Small intestine (tissue), 7 donors: ENCODE data around the gene ZDHHC17. TPM values are rescaled to one million over a fixed set of nuclear protein-coding genes. Genes with fewer than 3 reads are reported as not detected.
A peak's percentile ranks its signal among the peaks of the same experiment; 100 is the strongest.

Experiments
- DNase-seq, 2 donors: peaks; one replicate each; pipeline versions ENCODE4 v3.0.0 to v3.0.0-alpha.2; 2013
- FAIRE-seq: peaks from 2 replicates; lab custom pipeline; 2012; peaks lifted over from hg19 to GRCh38; lab: Jason Lieb, UNC
- H3K27ac ChIP-seq, 3 donors: one replicate each; pipeline ENCODE4 v1.5.1; 2013; ENCODE audit warnings: low read length in 2 of 3, mild to moderate bottlenecking in 2 of 3, control low read depth in 1 of 3, inconsistent platforms in 1 of 3, low read depth in 1 of 3, moderate library complexity in 1 of 3
- H3K27me3 ChIP-seq, 3 donors: one replicate each; pipeline ENCODE4 v1.6.1; 2013; ENCODE audit warnings: low read length in 3 of 3, inconsistent platforms in 1 of 3; ENCODE audit not compliant: control insufficient read depth in 3 of 3, insufficient read depth in 3 of 3
- H3K36me3 ChIP-seq, 3 donors: one replicate each; pipeline ENCODE4 v1.6.1; 2013; ENCODE audit warnings: low read length in 3 of 3, inconsistent platforms in 1 of 3, low read depth in 1 of 3, mild to moderate bottlenecking in 1 of 3, moderate library complexity in 1 of 3; ENCODE audit not compliant: control insufficient read depth in 3 of 3, insufficient read depth in 2 of 3
- H3K4me1 ChIP-seq, 3 donors: one replicate each; pipeline ENCODE4 v1.6.1; 2013; ENCODE audit warnings: low read length in 2 of 3, inconsistent platforms in 1 of 3, low read depth in 1 of 3, mild to moderate bottlenecking in 1 of 3, moderate library complexity in 1 of 3; ENCODE audit not compliant: control insufficient read depth in 3 of 3, insufficient read depth in 2 of 3
- H3K4me3 ChIP-seq, 3 donors: one replicate each; pipeline ENCODE4 v1.5.1; 2013; ENCODE audit warnings: low read length in 3 of 3, control low read depth in 1 of 3, inconsistent platforms in 1 of 3, low read depth in 1 of 3, mild to moderate bottlenecking in 1 of 3, moderate library complexity in 1 of 3
- H3K9me3 ChIP-seq, 2 donors: one replicate each; pipeline ENCODE4 v1.6.1; 2013; ENCODE audit warnings: low read depth in 1 of 2, low read length in 1 of 2; ENCODE audit not compliant: control insufficient read depth in 2 of 2, insufficient read depth in 1 of 2
- WGBS, 3 donors: extraction: QIAGEN DNeasy Blood & Tissue Kit; methylation state at CpG; one replicate each; pipeline ENCODE4 v1.1.7; 2013; 5-methylcytosine and 5-hydroxymethylcytosine counted together
- polyA plus RNA-seq, 4 donors: library from polyadenylated mRNA; stranded (reverse) in 3 of 4; unstranded in 1 of 4; fragments of 200-250 nt in 3 of 4; fragments of 120-200 nt in 1 of 4; gene quantifications; one replicate each; pipeline versions ENCODE4 v1.2.1 to v1.2.3, GENCODE V29; 2013
- donor health status: healthy with polysubstance abuse.
- donor health status: control.
- donor health status: control.
- donor health status: Bipolar disorder and iron deficiency.
- donor health status: healthy.

ZDHHC17 gene
- polyA plus RNA-seq, 4 donors: 2.2 to 33.0 (median 5.7) TPM

DNA sequence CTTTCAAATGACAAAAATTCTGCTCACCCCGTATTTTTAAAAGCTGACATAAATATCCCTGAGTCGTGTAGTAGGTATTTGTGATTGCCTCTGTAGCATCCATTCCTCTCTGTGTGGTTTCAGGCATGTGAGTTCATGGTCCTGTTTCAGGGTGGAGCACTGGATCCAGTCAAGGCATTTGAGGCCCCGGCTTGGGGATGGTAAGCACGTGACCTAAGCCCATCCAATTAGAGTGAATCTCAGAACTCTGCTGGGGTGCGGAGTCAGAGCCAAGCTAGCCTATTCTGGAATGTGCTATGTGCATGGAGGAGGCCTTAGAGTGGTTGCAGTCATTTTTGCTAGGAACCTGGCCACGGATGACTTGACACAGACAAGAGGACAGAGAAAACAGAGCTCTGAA lies 119.2 kb downstream of the ZDHHC17 start:
- Histone ChIP-seq H3K27me3 (peaks cover 0 to 16% (median 4%) of the 10 kb centered on the region in 3 donors), H3K4me1 (peaks cover 2 to 7% (median 2%) of the 10 kb centered on the region in 3 donors), H3K9me3 (no peaks in the 10 kb centered on the region), H3K36me3 (no peaks in the 10 kb centered on the region), H3K4me3 (no peak overlapping the region), H3K27ac (no peak overlapping the region)
- 81 to 90% (median 83%) methylated on average over 6 of the region's 6 CpGs for WGBS, 3 donors
- DNase-seq: no peak
- no peak for FAIRE-seq

DNA sequence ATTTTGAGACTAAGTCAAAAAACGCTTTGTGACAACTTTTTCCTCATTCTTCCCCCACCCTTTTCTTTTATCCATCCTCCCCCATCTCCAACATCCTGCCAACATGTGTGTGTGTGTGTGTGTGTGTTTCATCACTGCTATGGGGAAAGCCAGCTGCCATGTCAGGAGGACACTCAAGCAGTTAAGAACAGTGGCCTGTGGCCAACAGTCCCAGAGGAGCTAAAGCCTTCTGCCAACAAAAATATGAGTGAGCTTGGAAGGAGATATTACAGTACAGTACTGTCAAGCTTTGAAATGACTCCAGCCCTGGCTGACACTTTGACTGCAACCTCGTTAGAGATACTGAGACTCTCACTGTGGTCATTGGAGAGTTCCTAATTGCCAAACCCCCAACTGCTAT lies 119.9 kb downstream of the ZDHHC17 start:
- no peaks in the 10 kb centered on the region for H3K36me3 ChIP-seq
- H3K27ac ChIP-seq: no peak overlapping the region
- H3K9me3 ChIP-seq: no peaks in the 10 kb centered on the region
- DNase-seq (no peak), FAIRE-seq (no peak)
- no peak overlapping the region for H3K4me3 ChIP-seq
- peaks cover 0 to 12% (median 0%) of the 10 kb centered on the region in 3 donors for H3K27me3 ChIP-seq
- H3K4me1 ChIP-seq: peaks cover 0 to 4% (median 0%) of the 10 kb centered on the region in 3 donors
- WGBS, 3 donors: 50 to 60% (median 55%) methylated on average over 2 of the region's 2 CpGs

DNA sequence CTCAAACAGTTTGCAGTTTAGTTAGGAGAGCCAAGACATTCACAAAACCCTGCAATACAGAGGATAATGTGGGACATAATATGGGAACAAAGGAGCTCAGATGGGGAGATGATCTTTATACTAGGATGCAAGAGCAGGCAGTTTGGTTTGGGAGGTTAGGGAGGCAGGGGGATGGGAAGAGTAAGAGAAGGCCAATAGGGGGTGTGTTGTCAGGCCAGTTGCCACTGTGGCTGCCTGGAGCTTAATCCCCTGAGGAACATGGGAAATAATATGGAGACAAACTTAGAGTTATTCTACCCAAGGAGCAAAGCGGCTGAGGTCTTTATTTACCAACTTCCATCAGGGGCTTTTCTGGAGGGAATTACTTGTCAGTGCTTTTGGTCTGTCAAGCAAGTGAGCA lies 124.9 kb downstream of the ZDHHC17 start:
- no peak overlapping the region for H3K27ac ChIP-seq
- peaks cover 0 to 6% of the 10 kb centered on the region in 2 donors for H3K9me3 ChIP-seq
- no peaks in the 10 kb centered on the region for H3K36me3 ChIP-seq
- no peaks in the 10 kb centered on the region for H3K27me3 ChIP-seq
- FAIRE-seq (no peak), DNase-seq (no peak)
- 94 to 100% (median 98%) methylated on average over 1 of the region's 1 CpG for WGBS, 3 donors
- H3K4me3 ChIP-seq: no peak overlapping the region
- no peaks in the 10 kb centered on the region for H3K4me1 ChIP-seq

DNA sequence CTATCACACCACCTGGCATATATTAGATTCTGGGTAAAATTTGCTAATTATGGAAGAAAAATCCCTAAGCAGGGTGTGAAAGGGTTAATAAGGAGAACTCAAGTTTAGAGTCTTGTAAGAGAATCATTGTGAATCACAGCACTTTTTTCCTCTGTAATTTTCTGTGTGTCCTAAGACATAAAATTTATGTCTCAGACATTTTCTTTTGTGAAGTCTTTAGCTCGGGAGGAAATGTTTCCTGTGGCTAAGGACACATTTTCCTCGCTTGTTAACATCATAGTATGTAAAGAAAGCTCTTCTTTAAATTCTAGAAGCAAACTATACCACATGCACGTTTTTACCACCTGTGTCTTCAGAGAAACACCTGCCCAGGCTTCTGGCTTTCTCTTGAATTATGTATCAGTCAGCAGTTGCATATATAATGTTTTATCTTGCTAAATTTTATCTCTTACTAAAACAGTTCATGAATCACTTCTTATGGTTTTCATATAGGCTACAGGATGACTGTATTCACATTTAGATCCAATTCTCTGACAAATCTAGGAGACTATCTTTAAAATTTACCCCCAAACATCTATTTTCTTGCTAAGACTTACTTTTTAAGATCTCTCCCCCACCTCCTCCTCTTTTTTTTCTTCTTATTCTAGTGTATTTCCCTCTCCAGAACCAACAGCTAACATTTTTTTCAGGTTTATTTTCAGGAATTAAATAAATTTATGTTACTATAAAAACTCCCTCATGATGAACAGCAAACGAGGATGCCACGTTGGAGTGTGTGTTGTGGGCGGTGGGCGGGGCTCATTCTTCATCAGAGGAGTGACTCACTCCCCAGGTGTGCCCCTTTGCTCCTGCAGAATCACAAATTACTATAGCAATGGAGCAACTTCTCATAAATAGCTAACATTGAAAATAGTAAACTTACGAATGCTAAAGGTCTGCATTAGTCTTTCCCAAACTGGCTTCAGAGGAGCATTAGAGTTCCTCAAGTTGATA lies 126.5 kb downstream of the ZDHHC17 start:
- DNase-seq (peak in 1 of 2 donors; percentile 16), FAIRE-seq (no peak)
- Histone ChIP-seq H3K4me1 (no peaks in the 10 kb centered on the region), H3K9me3 (peaks cover 0 to 11% of the 10 kb centered on the region in 2 donors), H3K4me3 (no peak overlapping the region), H3K27me3 (no peaks in the 10 kb centered on the region), H3K27ac (no peak overlapping the region), H3K36me3 (no peaks in the 10 kb centered on the region)
- WGBS, 3 donors: 25 to 46% (median 32%) methylated on average over 8 of the region's 8 CpGs

DNA sequence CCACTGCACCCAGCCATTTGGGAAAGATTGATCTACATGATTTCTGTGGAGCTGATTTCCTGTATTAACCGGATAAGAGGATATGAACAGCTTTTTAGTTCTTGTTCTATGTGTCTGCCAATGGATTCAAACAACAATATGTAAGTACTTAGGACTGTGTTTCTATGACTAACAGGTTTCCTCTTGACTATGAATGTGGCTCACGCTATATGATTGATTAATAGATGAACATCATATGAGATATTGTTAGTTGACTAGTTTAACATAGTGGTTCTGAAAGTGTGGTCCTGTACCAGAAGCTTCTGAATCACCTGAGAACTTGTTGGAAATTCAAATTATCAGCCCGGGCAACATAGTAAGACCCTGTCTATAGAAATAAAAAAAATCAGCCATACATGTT lies 127.7 kb downstream of the ZDHHC17 start:
- H3K36me3 ChIP-seq: no peaks in the 10 kb centered on the region
- no peak overlapping the region for H3K27ac ChIP-seq
- peaks cover 0 to 15% of the 10 kb centered on the region in 2 donors for H3K9me3 ChIP-seq
- H3K4me1 ChIP-seq: no peaks in the 10 kb centered on the region
- H3K27me3 ChIP-seq: no peaks in the 10 kb centered on the region
- FAIRE-seq (no peak), DNase-seq (no peak)
- no peak overlapping the region for H3K4me3 ChIP-seq
- 85 to 92% (median 91%) methylated on average over 3 of the region's 3 CpGs for WGBS, 3 donors

DNA sequence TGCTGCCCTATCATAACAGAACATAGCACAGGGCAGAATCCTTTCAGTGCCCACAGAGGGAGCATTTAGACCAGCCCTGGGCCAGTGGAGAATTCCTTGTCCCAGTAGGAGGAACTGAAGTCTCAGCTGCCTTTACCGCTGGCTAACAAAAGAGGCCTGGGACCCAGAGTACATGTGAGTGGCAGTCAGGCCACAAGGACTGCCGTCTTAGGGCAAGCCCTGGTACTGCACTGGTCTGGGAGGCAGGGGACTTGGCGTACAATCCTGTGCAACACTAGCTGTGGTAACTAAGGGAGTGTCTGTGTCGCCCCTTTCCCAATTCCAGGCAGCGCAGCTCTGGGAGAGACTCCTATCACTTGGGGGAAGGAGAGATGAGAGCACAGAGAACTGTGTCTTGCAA lies 131.9 kb downstream of the ZDHHC17 start:
- H3K4me3 ChIP-seq: no peak overlapping the region
- H3K27me3 ChIP-seq: no peaks in the 10 kb centered on the region
- H3K9me3 ChIP-seq: peaks cover 0 to 18% of the 10 kb centered on the region in 2 donors
- DNase-seq (no peak), FAIRE-seq (no peak)
- 93 to 97% (median 94%) methylated on average over 5 of the region's 5 CpGs for WGBS, 3 donors
- H3K27ac ChIP-seq: no peak overlapping the region
- H3K36me3 ChIP-seq: no peaks in the 10 kb centered on the region
- H3K4me1 ChIP-seq: no peaks in the 10 kb centered on the region

DNA sequence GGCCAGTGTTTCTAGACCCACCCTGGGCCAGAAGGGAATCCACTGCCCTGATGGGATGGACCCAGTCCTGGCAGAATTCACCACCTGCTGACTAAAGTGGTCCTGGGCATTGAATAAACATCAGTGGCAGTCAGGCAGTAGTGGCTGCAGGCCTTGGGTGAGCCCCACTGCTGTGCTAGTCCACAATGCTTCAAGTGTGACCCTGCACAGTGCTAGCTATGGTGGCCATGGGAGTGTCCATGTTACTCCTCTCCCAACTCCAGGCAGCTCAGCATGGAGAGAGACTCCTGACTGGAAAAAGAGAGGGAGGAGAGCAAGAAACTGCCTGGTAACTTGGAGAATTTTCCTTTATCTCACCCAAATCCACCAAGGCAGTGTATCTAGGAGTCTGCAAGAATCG lies 132.4 kb downstream of the ZDHHC17 start:
- Histone ChIP-seq H3K4me3 (no peak overlapping the region), H3K36me3 (no peaks in the 10 kb centered on the region), H3K9me3 (peaks cover 0 to 18% of the 10 kb centered on the region in 2 donors), H3K27me3 (no peaks in the 10 kb centered on the region), H3K27ac (no peak overlapping the region), H3K4me1 (no peaks in the 10 kb centered on the region)
- DNase-seq (no peak), FAIRE-seq (no peak)
- WGBS, 3 donors: 89 to 96% (median 93%) methylated on average over 1 of the region's 1 CpG

DNA sequence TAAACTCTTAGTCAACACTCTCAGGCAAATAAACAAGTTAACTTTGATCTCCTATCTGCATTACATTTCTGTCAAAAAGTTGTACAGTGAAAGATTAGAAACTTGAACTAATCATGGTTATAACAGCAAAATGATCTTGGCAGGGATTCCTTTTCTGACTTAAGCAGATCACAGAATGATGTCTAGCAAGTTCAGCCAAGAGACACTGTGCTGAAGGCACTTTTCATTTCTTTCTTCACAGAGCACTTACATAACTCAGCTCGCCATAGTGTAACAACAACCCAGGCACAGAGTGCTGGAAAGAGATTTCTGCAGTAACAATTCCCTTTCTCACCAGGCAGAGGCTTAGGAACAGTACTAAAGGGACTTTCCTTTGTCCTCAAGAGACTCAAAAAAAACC lies 134.5 kb downstream of the ZDHHC17 start:
- no peak for FAIRE-seq
- H3K27ac ChIP-seq: no peak overlapping the region
- 62 to 88% (median 80%) methylated on average over 1 of the region's 1 CpG for WGBS, 3 donors

More for the DNA sequence above, 134.5 kb downstream of the ZDHHC17 start:
- DNase-seq: no peak
- Histone ChIP-seq H3K4me3 (no peak overlapping the region), H3K4me1 (no peaks in the 10 kb centered on the region), H3K27me3 (no peaks in the 10 kb centered on the region), H3K9me3 (peaks cover 0 to 16% of the 10 kb centered on the region in 2 donors), H3K36me3 (no peaks in the 10 kb centered on the region)
